HG03342 (cell line): ENCODE results near the gene BTBD9.

Experiments used
- ATAC-seq: cut with Tn5 transposase; IDR thresholded peaks from one replicate; pipeline ENCODE4 v1.9.1; 2021; ENCODE audit warnings: mild to moderate bottlenecking, moderate library complexity; ENCODE audit not compliant: unreplicated experiment

Gene BTBD9

GRCh38 chr6:38510205-38510604 is 129.5 kb downstream of the BTBD9 start:
- ATAC-seq = no peak

DNA sequence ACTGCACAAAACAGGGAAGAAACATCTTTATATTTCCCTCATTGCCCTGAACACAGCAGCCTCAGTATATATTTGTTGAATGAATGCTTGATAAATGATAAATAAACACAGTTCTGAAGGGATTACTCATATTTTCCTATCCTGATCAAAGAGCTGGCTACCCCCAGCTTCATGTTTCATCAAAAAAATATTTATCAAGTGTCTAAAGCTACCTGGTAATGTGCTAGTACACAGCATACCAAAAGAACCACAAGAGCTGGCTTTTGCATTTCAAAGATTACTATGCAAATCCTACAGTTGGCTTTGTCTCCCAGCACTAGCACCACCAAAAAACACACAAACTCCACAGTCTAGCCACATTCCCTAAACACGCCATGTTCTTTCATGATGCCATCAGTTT is 130.0 kb downstream of the BTBD9 start:
- ATAC-seq = no peak

- no peak for ATAC-seq
These were observed 130.8 kb downstream of the BTBD9 start for GRCh38 chr6:38508894-38509293.

GRCh38 chr6:38508286-38508685 is 131.4 kb downstream of the BTBD9 start:
- no peak for ATAC-seq

GRCh38 chr6:38507173-38507572 is 132.6 kb downstream of the BTBD9 start:
- ATAC-seq = no peak

GRCh38 chr6:38505826-38506225 is 133.9 kb downstream of the BTBD9 start:
- no peak for ATAC-seq

GRCh38 chr6:38504996-38505395 is 134.7 kb downstream of the BTBD9 start:
- ATAC-seq = no peak

GRCh38 chr6:38503960-38504682 is 135.6 kb downstream of the BTBD9 start:
- no peak for ATAC-seq

DNA sequence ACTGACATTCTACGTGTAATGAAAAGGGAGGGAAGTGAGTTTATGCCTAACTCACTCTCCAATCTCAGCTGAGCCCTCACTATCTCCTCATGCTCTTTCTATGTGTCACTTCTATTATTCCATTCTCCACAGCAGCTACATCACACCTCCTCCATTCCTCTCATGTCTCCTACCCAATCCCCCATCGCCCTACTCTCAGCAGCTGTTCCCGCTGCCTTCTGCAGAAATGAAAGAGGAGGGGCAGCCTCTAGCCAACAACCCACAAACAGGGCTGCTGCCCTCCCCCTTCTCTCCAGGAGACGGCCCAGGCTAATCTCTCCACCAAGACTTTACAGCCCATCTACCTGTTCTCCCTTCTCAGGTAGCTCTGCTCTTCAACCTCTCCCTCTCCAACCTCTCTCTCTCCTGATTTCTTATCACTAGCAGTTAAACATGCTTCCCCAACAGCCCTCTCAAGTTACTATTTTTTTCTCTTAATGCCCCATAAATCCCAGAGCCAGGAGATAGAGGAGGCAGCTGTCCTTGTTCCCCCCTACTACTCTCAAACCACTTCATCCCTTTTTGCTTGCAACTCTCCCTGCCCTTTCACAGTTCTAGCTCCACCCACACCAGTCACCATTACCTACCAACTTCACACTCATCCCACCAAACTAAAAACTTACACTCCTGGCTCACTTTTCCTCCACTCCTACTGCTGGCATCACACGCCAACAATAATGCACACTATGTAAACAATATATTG is 136.5 kb downstream of the BTBD9 start:
- no peak for ATAC-seq

DNA sequence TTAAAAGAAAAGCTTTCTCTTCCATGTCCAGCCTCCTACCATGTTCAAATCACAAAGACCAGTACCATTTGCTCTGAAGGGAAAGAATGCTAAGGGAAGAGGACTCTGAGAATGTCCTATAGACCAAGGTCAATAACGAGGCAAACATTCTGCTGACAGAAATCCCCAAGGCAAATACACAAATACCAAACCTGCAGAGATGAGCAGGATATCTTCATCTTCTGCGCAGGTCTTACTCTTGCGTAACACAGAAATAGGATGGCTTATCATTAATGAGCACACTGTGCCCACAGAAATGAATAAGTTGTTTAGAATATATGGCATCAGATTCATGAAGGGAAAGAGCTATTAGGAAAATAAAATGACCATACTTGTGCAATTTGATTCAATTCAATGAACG is 137.3 kb downstream of the BTBD9 start:
- ATAC-seq = no peak

- ATAC-seq = no peak
These were observed 137.8 kb downstream of the BTBD9 start for GRCh38 chr6:38501931-38502330.

DNA sequence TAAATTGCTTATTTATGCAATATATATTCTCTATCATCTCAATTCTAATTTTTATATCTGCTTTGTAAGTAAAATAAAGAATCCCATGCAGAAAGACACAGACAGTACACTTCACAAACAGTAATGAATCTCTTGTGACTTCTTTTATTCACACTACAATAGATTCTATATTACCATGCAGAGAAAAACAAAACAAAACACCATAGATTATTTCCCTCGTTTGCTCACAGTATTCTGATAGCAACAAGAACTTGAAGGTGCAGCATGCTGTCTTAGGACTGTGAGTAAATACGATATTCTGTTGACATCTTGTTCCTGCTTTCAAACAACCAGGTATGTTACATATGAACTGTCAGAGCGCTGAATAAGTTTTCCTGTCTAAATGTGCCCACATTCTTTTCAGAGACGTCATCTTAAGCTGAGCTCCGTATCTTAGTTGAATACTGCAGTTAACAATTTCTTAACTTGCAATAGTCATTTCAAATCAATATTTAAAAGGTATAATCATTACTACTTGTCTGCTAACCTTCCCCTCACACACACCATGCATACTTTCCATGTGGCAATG is 140.1 kb downstream of the BTBD9 start:
- ATAC-seq = no peak

- ATAC-seq = no peak
These were observed 140.8 kb downstream of the BTBD9 start for GRCh38 chr6:38498805-38499445.

DNA sequence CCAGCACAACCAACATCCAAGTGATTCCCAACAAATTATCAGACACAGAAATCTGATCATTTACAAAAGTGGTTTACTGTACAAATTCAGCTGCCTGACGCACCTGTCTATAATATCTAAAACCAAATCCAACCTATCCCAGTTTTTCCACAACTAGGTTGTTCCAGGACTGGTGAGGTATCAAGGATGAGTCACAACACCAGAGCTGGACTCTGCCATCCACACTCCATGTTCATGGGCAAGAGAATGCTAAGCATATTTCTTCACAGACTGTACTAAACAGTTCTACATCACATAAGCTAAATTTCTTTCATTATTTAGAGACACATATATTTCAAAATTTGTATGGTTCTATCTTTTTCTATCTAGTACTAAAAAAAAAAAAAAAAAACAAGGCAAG is 141.6 kb downstream of the BTBD9 start:
- ATAC-seq = no peak

DNA sequence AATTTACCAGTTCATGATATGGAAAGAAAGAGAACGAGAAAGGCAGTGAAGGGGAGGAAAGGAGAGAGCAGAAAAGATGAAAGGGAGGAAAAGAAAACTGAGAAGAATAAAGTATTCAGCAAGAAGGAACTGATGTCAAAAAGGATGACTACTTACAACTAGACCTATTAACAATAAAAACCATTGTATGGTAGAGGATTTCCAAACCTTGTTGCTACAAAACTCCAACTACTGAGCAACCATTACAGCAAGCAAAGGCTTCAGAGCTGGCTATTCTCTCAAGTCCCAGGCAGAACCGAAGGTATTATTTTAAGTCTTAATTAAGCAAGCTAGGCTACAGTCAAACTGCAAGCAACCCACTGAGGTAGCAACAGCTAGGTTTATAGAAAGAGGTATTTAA is 142.2 kb downstream of the BTBD9 start:
- no peak for ATAC-seq

GRCh38 chr6:38495922-38496635 is 143.7 kb downstream of the BTBD9 start:
- ATAC-seq = no peak

DNA sequence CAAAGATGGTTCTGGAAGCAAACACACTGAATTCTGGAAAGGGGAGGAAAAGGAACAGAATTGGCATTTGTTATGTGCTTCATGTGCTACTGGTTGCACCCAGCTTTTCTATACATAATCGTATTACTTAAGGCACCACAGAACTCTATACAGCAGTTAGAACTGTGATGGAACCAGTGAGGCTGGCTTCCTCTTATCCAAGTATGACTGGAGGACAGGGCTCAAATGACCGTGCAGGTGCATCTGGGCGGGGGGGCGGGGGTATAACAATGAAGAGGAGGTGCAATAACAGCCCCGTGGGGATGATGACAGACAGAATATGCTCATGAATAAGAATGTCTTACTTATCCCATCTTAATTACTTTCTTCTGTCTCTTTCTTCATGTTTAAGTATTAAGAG is 144.2 kb downstream of the BTBD9 start:
- no peak for ATAC-seq

DNA sequence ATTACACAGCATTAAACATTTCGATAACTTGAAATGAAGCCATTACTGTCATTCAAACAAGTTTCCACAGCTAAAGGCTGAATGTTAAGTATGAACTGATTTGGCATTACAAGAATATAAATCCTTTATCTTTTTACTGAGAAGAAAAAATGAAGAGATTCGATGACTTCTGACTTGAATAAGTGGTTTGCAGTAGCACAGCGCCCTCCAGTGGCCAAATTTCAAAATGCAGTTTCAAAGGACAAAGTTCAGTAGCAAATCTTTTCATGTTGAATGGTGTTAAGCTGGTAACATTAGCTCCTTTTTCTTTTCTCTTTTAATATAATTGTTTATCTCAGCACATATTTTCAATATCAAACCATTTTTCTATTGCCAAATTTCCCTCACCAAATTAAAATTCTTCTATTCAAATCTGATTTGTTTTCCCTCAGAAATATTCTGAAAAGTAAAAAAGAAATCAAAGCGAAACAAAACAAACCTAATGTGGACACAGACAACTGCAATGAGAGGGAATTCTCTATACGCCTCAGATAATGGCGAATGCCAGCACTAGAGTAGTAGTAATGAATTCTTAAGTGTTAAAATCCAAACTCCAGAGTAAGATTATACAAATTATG is 145.7 kb downstream of the BTBD9 start:
- no peak for ATAC-seq

DNA sequence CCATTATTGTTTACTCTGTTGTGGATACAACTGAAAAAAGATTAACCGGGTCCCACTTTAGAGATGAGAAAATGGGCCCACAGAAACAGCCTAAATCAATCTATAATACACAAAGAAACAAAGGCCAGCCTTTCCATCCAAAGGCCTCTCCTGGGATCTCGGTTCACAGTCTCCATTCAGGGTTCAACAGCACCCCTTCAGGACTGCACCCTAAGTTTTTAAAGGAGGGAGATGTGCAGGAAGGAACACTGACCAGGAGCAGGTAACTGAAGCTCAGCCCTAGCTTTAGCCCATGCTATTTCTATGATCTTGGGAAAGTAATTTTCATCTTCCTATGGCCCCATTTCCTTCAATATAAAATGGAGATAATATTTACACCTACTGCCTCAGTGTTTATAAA is 147.7 kb downstream of the BTBD9 start:
- ATAC-seq = no peak

DNA sequence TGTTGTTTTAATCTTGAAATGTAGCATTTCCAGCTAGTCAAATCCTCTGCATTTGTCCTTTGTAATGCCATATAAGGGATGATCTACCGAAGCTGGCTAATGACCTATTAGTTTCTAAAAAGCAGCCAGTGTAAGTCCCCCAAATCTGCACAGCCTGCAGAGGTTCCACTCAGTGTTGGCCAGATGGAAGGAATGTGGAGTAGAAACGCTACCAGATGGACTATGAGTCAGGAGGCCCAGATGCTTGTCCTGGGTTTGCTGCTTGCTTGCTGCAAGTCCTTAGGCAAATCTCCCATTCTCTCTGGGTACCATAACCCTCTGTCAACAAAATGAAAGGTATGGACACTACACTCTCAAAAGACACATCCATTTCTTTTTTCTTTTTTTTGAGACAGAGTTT is 149.8 kb downstream of the BTBD9 start:
- no peak for ATAC-seq

- ATAC-seq = no peak
These were observed 152.3 kb downstream of the BTBD9 start for GRCh38 chr6:38487423-38487822.
